Measurements from ENCODE around the gene PREPL. TPM values are rescaled to one million over a fixed set of nuclear protein-coding genes. Genes with fewer than 3 reads are reported as not detected.

The PREPL gene
- total and polyA plus RNA-seq, 2 of the 13 experiments (the other 11 are each of a cell fraction or from before 2014, with no cell fraction given): 19.7 to 34.3 TPM

- TF ChIP-seq ZC3H13 (CRISPR knock-in tag; IDR thresholded peaks at IDR 0.05) (no peak), RXRB (CRISPR knock-in tag; IDR thresholded peaks at IDR 0.05; ENCODE audit: borderline replicate concordance) (peak; percentile 68; the same call in 1 of the 2 replicates), CBX1 (IDR thresholded peaks at IDR 0.05; ENCODE audit: low read depth) (no peak), MAZ (IDR thresholded peaks at IDR 0.05; ENCODE audit: borderline replicate concordance, low read depth, low read length) (peak; percentile 58; the same call in 1 of the 2 replicates), MAZ (CRISPR knock-in tag; IDR thresholded peaks at IDR 0.05; ENCODE audit: low read depth) (no peak), ZNF280D (CRISPR knock-in tag; IDR thresholded peaks at IDR 0.05) (no peak), CBX2 (IDR thresholded peaks at IDR 0.05; ENCODE audit: low read depth, low read length) (no peak), CBX2 (CRISPR knock-in tag; IDR thresholded peaks at IDR 0.05; ENCODE audit: low read depth) (no peak), THYN1 (CRISPR knock-in tag; IDR thresholded peaks at IDR 0.05; ENCODE audit: borderline replicate concordance, low read depth) (no peak), ZBTB7B (CRISPR knock-in tag; IDR thresholded peaks at IDR 0.05) (peak; percentile 77), ZNF512B (CRISPR knock-in tag; IDR thresholded peaks at IDR 0.05; ENCODE audit: borderline replicate concordance) (peak; percentile 78; the same call in 1 of the 2 replicates), ZNF841 (CRISPR knock-in tag; IDR thresholded peaks at IDR 0.05; ENCODE audit: borderline replicate concordance) (no peak), SOX13 (IDR thresholded peaks at IDR 0.05) (no peak), SOX13 (CRISPR knock-in tag; conservative IDR thresholded peaks at IDR 0.05 in 1 of 2, IDR thresholded peaks at IDR 0.05 in 1 of 2) (peak in 1 of 2 experiments; percentile 60; a peak in 2 of 4 replicates), EP300 (IDR thresholded peaks at IDR 0.05; ENCODE audit: low read depth in 2 of 2, low read length in 2 of 2) (peak in 1 of 2 experiments; percentile 46; a peak in 1 of 4 replicates), EP300 (CRISPR knock-in tag; IDR thresholded peaks at IDR 0.05; ENCODE audit: borderline replicate concordance) (0 out of 2 replicates have a peak, but pooled peaks have one; percentile 18), CEBPZ (IDR thresholded peaks at IDR 0.05; ENCODE audit: low read length) (no peak), ZNF891 (CRISPR knock-in tag; IDR thresholded peaks at IDR 0.05) (no peak), NR2F2 (IDR thresholded peaks at IDR 0.05; ENCODE audit: borderline replicate concordance, low read depth) (peak; percentile 11; the same call in 1 of the 2 replicates)
These were observed 69.7 kb downstream of the PREPL start (continued) for GRCh38 chr2:44291281-44292248.
